ENCODE data around the gene GPR27.

The GPR27 gene

GRCh38 chr3:71734881-71735280 lies 18.8 kb upstream of the GPR27 start:
- no peak for DNase-seq

GRCh38 chr3:71742621-71743020 lies 11.0 kb upstream of the GPR27 start:
- no peak for DNase-seq

GRCh38 chr3:71744738-71745137 lies 8.9 kb upstream of the GPR27 start:
- no peak for DNase-seq

GRCh38 chr3:71751602-71752001 lies 2.1 kb upstream of the GPR27 start:
- DNase-seq, result no peak

GRCh38 chr3:71752831-71753700 lies 589 bp upstream of the GPR27 start:
- no peak for DNase-seq

GRCh38 chr3:71754610-71755253 lies 1.1 kb downstream of the GPR27 start:
- DNase-seq, result no peak

GRCh38 chr3:71758091-71758490 lies 4.4 kb downstream of the GPR27 start:
- no peak for DNase-seq

- no peak for DNase-seq
Measured at GRCh38 chr3:71759401-71759800, 5.7 kb downstream of the GPR27 start.

GRCh38 chr3:71760140-71760539 lies 6.5 kb downstream of the GPR27 start:
- DNase-seq, result no peak

GRCh38 chr3:71763426-71763825 lies 9.8 kb downstream of the GPR27 start:
- no peak for DNase-seq

GRCh38 chr3:71771126-71771525 lies 17.5 kb downstream of the GPR27 start:
- DNase-seq, result no peak

GRCh38 chr3:71771884-71772283 lies 18.2 kb downstream of the GPR27 start:
- no peak for DNase-seq

- DNase-seq, result no peak
Measured at GRCh38 chr3:71776538-71776937, 22.9 kb downstream of the GPR27 start.

GRCh38 chr3:71778353-71778752 lies 24.7 kb downstream of the GPR27 start:
- DNase-seq, result no peak

GRCh38 chr3:71779674-71780377 lies 26.2 kb downstream of the GPR27 start:
- DNase-seq, result no peak

- no peak for DNase-seq
Measured at GRCh38 chr3:71780430-71780829, 26.8 kb downstream of the GPR27 start.

GRCh38 chr3:71783152-71783551 lies 29.5 kb downstream of the GPR27 start:
- no peak for DNase-seq

- no peak for DNase-seq
Measured at GRCh38 chr3:71784201-71784913, 30.7 kb downstream of the GPR27 start.

- DNase-seq, result peak; percentile 13
Measured at GRCh38 chr3:71784914-71785531, 31.4 kb downstream of the GPR27 start, which contains the start of gene PROK2. TSS of gene PROK2 (minus strand) at chr3:71785148. CDS start at chr3:71785052, 96 bp downstream.

GRCh38 chr3:71785532-71786216 lies 32.0 kb downstream of the GPR27 start:
- no peak for DNase-seq

- DNase-seq, result no peak
Measured at GRCh38 chr3:71786217-71786549, 32.5 kb downstream of the GPR27 start.

- no peak for DNase-seq
Measured at GRCh38 chr3:71786551-71786950, 32.9 kb downstream of the GPR27 start.

All from activated CD4-positive, alpha-beta T cell treated with anti-CD3 and anti-CD28 coated beads, Interleukin-2, amount 50 U/mL, for 1 hour (primary cell).